HG03139 (cell line): ENCODE data around the gene MAD1L1.

ENCODE experiments used
- ATAC-seq: cut with Tn5 transposase; IDR thresholded peaks from one replicate; pipeline ENCODE4 v1.9.1; 2021; ENCODE audit not compliant: unreplicated experiment

Gene MAD1L1

DNA sequence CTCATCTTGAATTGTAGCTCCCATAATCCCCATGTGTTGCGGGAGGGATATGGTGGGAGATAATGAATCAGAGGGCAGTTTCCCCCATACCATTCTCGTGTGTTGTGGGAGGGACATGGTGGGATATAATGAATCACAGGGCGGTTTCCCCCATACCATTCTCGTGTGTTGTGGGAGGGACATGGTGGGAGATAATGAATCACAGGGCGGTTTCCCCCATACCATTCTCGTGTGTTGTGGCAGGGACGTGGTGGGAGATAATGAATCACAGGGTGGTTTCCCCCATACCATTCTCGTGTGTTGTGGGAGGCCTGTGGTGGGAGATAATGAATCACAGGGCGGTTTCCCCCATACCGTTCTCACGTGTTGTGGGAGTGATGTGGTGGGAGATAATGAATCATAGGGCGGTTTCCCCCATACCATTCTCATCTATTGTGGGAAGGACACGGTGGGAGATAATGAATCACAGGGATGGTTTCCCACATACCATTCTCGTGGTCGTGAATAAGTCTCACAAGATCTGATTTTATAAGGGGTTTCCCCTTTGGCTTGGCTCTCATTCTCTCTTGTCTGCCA is 271.0 kb downstream of the MAD1L1 start:
- ATAC-seq, result no peak

DNA sequence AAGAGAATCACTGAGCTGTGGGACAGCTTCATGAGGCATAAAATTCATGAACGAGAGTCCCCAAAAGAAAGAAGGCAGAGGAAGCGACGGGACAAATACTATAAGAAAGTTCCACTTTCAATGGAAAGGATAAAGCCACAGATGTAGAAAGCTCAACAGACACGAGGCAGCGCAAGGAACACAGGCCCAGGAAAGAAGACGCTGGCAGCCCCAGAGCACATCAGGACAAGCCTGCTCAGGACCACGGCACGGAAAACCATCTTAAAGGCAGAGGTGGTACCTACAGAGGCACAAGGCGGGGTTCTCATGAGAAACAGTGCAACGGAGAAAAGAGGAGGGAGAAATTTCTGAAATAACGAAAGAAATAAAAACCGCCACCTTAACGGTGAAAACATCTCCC is 273.4 kb downstream of the MAD1L1 start:
- ATAC-seq, result no peak

DNA sequence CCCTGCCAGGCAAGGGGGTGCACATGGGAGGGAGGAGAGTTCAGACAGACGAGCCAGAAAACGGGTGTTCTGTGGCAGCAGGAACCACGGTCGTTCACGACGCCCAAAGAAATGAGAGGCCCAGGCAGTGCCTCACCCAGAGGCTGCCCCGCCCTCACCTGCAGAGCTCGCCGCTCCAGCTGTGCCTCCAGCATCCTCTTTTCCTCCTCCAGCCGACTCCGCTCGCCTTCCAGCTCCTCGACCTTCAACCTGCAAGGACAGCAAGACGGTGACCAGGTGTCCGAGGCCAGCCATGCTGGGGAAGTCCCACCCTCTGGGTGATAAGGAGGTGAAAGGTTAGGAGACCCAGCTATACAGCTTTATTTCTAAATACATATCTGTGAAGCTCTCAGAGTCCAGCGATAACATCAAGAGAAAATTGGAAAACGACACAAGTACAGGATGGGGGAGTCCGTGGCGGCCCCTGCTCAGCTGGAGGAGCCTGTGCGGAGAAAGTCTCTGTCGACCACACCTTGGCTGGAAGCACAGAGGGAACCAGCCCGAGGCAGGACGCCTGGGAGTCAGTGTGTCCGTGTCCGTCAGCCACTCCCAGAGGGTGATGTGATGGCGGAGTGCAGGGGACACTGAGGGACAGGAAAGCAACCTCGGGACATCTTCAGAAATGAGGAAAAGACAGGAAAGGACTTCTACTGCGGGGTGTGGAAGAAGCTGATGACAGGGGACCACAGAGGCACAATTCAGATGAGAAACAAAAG is 275.1 kb downstream of the MAD1L1 start:
- ATAC-seq, result no peak

DNA sequence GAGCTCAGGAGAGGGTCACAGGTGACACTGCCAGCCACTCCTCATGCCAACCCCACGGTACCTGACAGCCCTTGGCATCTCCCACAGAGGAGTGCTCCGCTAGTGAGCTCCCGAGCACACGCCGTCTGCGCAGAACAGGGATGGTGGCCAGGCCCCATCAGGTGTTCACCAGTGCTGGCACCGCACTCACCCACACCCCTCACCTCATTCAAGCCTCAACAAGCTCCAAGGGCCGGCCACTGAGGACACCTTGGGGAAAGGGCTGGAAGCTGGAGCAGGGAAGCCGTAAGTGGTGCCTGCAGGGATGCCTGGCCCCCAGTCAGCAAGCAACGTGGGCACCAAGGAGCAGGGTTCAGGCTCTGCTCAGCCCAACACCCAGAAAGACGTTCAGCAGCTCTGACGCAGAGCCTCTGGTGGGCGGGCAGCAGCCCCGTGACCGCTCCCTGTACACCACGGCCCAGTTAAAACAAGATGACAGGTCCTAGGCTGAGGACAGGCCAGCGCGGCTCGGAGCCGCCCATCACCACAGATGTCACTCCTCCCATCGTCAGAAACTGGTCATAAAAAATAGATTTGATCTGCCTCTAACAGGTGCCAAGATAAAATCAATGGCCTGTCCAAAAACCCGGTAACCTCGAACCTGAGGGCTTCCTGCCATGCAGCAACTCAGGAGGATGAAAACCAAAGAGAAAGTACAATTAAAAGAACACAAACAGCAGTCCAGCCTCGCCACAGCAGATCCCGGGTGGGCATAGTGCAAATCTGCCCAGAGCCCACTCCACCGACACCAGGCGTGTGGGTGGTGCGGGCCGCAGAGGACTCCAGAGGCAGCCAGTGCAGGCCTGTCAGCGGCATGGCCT is 275.9 kb downstream of the MAD1L1 start:
- no peak for ATAC-seq

DNA sequence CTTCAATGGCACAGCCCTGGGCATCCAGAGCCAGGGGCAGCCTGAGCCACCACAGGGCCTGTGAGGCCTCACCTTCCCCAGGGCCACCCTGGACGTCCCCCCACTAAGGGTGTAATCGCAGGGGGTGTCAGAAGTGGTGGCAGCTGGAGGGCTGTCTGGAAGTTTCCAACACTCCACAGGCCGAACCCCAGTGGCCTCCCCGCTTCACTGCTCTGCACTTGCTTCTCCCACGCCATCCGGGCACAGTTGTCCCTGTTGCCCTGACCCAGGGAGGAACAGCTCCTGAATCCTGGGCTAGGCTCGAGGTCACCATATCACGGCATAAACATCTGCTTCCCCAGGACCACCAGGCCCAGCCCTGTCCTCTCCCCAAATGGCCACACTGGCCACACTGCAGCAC is 276.6 kb downstream of the MAD1L1 start:
- no peak for ATAC-seq

DNA sequence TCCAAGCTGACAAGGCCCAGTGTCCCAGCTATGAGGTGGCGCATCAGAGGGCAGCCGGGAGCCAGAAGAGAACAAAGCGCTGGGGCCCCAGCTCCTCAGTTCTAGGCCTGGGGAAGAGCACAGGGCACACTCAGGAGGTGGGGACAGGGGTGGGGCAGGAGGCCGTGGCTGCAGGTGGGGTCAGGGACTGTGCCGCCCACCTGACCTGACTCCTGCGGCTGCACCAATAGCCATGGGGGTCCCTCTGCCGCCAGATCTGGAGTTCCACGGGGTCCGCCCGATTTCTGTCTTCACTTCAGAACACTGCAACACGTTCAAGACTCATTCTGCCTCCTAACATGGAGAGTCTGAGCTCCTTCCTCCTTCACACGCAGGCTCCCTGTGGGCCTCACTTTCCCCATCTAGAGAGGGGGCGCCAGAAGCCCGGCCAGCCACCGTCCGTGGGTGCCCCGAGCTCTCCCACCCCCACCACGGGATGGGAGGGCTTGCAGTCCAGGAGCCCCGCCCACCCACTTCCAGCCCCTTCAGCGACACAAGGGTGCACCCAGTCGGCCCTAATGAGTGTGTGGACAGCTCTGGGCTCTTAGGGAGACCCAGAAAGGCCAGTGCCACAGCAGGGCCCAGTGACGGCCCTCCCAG is 278.3 kb downstream of the MAD1L1 start:
- ATAC-seq, result no peak

DNA sequence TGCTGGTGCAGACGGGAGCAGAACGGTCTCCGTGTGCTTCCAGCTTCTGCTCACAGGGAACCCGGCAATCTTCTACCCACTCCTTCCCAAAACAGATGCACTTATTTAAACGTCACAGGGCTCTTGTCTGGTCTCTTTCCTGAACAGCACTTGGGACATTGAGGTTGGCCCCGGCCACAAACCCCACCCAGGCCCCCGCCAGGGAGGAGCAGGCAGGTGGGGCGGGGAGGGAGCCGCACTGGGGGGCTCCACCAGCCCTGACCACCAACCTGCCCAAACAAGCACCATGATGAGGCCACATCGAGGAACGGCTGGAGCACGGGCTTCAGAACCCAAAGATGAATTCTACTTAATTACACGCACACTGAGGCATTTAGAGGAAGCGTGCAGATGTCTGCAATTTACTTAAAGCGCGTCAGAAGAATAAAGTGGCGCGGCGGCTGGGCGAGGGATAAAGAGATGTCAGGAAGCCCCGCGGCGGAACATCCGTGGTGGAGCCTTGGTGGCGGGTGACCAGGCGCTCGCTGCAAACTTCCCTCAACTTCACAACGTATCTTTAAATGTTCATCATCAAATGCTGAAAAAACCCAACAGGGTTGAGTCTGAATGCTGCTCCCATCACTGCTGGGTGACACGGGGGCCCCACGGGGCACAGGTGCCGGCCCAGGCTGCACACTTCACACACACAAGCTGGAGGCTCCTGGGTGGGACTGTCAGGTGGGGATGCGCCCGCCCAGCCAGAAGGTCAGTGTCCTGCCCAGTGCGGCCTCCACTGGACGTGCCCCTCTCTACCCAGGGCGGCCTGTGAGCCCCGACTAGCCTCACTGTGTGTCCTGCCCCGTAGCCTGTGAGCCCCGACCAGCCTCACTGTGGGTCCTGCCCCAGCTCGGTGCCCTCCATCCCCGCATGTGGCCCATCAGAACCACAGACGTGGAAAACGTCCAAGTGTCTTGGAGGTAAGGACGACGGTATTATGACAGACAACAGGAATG is 279.2 kb downstream of the MAD1L1 start:
- ATAC-seq, result no peak

DNA sequence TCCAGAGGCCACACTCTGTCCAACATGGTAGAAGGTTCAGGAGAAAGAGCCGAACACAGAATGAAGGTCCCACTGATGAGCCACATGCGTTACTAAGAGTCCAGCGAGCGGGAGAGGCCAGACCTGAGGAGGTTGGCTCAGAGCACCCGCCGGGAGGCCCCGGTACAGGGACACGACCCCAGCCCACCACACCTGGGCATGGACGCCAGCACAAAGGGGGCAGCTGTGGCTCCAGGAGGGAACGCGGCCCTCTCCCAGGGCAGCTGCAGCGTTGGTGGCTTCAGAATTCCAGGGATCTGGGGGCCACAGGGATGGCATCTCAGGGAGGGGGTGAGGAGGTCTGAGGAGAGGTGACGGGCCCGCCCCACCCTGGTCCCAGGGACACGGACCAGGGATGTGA is 280.0 kb downstream of the MAD1L1 start:
- no peak for ATAC-seq

DNA sequence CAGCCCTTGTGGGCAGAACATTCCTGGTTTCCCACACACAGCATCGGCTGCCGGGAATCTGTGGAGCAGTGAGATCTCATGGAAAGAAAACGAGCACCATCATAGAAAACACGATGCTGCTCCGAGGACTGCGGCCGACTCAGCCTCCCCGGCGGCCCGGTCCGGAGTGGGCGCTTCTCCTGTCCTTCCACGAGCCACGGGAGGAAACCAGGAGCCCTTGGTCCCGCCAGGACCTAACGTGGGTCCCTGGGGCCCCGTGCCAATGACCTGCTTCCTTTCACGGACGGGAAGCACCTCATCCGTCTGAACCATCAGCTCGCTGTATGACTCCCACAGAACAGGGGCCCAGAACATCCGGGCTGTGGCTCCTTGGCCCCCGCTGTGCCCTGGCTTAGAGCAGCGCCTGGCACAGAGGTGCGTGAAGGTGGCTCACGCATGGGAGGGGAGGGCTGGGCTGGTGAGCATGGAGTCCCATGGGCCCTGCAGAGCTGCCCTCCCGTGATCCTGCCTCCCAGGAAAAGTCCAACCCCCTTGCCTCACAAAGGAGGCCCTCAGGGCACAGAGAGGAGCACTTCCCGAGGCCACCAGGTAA is 280.5 kb downstream of the MAD1L1 start:
- ATAC-seq, result no peak

DNA sequence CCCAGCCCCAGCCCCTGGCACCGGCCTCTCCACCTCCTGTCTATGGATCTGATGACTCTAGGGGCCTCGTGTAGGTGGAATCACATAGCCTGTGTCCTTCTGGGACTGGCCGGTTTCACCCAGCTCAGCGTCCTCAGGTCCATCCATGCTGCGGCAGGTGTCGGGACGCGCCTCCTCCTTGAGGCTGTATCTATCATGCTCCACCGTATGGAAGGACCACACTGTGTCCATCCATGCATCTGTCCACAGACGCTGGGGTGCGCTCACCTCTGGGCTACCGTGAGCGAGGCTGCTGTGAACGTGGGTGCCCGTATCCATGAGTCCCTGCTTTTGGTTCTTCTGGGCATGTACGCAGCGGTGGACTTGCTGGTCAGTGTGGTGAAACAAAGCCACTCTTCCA is 281.1 kb downstream of the MAD1L1 start:
- ATAC-seq, result no peak

DNA sequence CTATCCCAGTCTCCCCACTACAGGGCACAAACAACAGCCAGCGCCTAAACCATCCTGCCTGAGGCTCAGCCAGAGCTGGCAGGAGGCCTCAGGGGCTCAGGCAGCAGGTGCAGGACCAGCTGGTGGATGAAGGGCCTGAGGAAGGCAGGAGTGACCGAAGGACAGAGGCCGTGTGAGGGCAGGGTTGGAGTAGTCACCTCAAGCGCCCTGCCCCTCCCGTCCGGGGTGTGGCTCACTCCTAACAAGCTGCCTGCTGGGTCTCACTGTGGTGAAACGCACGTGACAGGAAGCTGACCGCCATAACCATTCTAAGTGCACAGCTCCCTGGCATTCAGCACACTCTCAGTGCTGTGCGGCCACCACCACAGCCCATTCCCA is 281.6 kb downstream of the MAD1L1 start:
- no peak for ATAC-seq

DNA sequence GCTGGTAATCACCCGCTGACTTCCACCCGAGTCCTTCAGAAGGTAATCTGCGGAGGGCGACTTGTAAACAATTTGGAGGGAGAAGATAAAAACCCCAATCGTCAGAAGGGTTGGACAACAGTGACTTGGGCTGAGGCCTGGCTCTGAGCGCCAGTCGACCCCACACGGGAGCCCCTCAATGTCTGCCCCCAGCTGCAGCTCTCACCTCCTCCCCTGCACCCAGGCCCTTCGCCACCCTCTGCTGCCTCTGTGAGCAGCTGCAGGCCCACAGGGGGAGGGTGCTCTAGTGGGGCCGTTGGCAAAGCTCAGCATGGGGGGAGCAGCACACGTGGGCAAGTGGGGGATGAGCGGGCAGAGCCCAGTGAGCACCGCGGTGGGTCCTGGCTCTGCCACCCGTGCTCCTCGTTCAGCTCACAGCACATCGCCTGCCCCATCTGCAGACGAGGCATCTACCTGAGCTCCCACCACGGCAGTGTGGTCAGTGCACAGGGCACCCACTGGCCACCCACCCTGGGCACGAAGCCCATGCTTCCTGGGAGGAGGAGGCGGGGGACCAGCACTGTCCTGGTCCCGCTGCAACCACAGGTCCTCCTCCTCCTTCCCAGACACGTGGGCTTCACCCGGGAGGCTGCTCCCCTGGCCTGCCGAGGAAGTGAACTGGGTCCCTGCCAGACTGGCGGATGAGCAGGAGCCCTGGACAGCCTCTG is 282.1 kb downstream of the MAD1L1 start:
- ATAC-seq, result no peak

DNA sequence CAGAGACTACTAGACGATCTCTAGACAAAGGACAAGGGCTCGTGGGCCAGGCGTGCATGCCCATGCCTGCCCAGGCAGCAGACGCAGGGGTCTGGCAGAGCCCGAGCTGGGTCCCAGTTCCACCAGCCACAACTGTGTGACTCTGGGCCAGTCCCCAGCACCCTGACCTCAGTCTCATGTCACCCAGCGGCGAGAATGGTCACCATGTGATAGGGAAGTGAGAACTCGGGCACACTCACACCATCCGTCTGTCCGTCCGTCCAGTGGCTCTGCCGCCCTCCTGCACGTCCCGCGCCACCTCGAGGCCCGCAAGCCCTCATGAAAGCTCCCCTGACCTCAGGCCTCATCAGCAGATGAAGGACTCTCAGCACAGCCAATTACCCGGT is 282.7 kb downstream of the MAD1L1 start:
- no peak for ATAC-seq

DNA sequence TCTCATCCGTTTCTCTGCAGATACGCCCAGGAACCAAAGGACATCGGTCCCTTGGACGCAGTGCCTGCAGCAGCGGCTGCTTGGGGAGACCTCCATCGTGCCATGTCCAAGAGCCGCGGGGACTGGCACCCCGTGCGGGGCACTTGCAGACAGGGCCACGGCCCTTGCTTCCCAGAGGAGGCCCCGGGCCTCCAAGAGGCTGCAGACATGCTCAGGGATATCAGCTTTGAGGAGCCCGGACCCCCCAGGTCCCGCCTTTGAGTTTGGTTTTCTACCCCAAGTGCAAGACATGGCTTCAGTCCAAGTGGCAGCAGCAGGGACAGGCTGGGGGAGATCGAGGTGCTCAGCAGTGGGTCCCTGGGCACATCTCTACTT is 283.1 kb downstream of the MAD1L1 start:
- no peak for ATAC-seq

DNA sequence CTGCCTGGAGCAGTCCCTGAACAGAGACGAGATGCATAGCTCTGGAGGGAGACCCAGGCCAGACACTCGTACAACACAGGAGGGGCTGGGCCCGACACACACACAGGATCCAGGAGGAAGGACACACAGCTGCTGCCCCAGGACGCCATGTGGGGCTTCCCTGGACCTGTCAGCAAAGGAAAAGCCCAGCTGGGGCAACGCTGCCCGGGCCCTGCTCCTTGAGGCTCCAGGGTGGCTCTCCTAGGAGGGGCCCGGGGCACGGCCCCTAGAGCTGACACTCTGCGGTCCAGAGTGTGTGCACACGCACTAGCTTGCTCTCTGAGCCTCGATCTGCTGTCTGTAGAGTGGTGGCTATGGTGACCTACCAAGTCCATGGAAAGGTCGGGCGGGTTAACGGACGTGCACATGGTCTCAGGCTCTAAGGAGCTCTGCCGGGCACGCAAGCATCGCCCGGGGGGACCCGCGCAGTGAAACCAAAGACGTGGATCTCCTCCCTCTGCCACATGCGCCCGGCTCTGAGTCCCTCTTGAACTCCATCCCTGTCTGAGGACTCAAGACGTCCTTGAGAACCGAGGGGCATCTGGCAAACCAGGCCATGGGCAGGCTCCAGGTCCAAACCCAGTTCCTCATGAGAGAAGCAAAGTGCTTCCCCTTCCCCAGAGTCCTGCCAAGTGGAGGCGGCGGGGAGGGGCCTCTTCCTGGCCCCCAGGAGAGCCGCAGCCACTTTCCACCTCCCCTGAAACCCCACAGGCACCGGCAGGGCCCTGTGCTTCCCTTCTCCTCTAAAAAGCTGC is 283.7 kb downstream of the MAD1L1 start:
- no peak for ATAC-seq

DNA sequence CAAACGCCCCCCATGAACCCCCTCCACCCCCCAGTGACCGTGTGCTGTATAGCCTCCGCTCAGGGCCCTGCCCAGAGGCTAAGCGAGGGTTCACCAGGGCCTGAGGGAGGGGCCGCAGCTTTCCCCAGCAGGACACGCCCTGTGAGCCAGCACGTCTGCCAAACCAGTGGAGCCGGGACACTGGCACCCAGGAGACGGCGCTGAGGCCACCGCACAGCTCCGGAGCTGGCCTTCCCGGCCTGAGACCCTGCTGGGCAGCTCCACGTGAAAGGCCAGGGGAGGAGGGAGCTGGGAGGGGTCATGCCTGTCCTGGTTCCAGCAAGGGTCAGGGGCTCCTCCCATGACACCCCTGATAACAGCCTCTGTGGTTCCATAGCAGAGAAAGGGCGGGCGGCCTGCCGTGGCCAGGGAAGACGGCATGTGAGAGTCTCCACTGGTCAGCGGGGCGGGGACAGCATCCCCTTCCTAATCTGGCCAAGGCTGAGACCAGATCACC is 284.4 kb downstream of the MAD1L1 start:
- ATAC-seq, result no peak

DNA sequence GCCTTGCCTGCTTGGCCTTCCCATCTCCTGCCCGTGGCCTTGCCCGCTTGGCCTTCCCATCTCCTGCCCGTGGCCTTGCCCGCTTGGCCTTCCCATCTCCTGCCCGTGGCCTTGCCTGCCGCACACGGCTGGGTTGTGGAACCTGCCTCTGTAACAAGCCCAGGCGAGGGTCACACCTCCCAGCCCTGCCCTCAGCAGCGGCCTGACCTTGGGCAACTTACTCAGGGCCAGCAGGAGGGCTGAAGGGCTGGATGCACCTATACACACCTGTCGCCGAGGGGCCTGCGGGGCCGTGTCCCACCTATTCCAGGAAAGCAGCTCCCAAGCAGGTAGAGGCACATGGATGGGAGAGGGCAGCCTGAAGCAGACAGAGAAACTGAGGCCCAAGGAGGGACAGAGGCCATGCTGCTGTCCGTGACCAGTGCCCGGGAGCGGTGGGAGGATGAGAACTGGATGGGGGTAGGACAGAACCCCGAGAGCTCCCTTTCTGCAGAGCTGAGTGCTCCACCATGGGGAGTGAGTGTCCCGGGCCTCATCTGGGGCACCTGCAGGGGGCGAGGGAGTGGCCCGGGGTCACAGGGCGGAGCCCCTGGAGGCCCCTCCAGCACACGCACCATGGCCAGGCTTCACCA is 285.0 kb downstream of the MAD1L1 start:
- no peak for ATAC-seq
